Dermis blood vessel endothelial cell (primary cell): ENCODE results near the gene MDFIC. TPM values are rescaled to one million over a fixed set of nuclear protein-coding genes. Genes with fewer than 3 reads are reported as not detected.

Experiments
- DNase-seq: peaks from one replicate; pipeline ENCODE4 v3.0.0; 2010
- total RNA-seq: library from RNA; depleted of rRNA; stranded (reverse); fragments of >200 nt; gene quantifications from 2 replicates; pipeline ENCODE4 v1.2.3, GENCODE V29; 2014

The MDFIC gene
- total RNA-seq, 1 donor from 2014 or later: 69.1 TPM

DNA sequence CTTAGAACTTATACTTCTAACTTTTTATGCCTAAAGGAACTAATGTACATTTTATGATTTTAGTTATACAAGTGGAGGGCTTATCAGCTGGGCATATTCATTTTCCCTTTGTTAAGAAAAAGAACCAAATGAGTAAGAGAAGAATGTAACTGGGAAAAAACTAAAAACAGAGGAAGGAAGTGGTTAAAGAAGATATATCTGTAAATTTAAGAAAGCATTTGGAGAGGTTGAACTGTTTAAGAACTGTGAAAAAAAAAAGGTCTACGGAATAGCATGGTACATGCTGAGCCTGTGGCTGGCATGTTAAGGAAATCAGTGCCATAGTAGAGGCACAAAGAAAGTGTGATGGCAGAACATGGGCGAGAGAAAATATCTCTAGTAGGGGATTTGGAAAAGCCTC lies 6.2 kb downstream of the MDFIC start:
- no peak for DNase-seq

DNA sequence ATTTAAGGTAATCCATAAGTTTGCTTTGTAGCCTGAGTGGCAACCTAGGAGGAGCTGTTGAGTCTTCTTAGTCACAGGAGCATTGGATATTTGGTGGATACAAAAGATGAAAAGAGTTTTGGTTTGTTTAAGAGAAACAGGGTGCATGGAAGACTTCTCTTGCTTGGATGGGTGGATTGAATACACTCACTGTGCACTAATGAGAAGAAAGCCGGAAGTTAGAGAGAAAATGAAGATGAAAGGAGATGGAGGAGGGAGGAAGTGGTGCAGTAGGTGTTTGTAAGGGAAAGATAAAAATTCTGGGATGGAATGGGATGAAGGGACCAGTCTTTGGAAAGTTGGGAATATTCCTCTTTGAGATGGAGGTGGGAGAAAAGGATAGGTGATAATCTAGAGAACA lies 7.7 kb downstream of the MDFIC start:
- DNase-seq: no peak

DNA sequence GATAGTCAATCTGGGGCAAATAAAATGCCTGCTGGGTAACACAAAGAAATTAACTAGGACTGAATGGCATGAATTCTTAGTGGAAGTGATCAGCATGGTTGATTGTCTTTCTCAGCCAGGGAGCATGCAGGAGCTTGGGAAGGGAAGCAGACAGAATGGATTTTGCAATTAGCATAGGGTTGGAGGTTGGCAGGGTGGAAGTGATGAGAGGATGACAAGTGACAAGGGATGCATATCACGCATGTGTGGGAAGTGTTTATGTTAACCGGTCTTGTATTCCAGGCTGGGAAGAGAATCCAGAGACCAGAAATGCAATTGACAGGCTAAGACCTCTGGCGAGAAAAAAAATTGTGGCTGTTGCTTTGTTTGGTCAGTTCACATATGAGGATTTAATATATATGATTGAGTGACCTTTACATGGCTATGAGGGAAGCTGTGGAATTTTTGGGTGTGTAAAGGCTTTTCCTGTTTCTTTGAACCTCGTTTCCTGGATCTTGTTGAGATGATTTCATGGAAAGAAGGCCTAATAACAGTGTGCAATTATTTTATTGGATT lies 8.3 kb downstream of the MDFIC start:
- peak; percentile 48 for DNase-seq

DNA sequence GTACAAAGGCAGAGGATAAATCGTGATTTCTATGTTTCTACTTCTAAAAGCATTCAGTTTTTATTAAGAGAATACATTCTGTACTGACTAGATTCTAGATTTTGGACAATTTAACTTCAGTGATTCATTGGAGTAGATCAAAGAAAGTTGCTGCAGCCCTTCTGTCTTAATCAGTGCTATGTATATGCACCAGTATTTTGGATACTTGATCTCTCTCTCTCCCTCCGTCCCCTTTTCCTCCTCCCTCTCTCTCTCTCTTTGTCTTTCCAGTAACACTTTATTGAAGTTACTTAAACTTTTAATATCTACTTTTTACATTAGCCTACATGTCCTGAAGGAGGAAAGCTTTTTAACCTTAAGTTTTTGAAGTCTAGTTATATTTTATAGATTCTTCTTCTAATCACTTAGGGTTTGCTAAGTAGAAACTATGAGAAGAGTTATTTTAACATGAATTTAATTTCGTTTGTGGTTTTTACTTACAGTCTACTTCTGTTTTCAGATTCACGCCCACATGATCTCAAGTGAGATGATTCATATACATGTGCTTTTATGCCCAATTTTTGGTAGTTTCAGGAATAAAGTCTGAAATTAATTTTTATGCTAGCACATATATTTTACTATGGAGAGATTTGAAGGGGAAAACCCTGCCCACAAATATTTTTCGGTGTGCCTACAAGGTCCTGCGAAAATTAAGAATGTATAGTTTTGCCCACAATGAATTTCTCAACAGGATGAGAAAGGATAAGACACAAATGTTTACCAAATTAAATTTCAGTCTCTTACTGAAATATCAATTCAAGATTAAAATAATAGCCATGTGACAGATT lies 9.1 kb downstream of the MDFIC start:
- no peak for DNase-seq

DNA sequence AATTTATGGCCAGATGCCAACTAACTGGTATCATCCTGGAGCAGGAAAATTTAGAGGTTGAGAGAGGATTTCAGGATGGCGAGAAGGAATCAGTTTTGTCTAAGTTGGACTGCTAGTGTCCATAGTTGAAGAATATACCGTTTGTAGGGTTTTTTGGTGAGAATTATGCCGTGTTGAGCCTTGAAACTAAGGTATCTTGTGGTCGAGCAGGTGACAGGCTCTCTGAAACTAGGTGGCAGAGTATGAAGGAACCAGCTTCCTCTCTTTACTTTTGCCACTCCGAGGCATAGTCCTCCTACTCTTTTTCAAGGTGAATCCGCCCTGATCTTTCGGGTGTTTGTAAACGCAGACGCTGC lies 9.7 kb downstream of the MDFIC start:
- DNase-seq: no peak

DNA sequence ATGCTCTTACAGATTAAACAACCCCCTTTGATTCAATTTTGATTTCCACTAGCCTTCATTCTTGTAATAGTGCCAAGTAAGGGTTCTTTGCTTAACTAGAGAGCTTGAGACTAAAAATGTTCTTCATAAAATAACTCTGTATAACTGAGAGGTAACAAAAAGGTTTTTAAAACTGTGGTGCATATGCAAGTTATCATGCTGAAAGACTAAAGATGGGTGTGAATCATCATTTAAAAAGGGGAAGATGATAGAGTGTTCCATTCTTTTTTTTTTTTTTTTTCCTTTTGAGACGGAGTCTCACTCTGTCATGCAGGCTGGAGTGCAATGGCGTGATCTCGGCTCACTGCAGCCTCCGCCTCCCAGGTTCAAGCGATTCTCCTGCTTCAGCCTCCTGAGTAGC lies 11.1 kb downstream of the MDFIC start:
- no peak for DNase-seq

DNA sequence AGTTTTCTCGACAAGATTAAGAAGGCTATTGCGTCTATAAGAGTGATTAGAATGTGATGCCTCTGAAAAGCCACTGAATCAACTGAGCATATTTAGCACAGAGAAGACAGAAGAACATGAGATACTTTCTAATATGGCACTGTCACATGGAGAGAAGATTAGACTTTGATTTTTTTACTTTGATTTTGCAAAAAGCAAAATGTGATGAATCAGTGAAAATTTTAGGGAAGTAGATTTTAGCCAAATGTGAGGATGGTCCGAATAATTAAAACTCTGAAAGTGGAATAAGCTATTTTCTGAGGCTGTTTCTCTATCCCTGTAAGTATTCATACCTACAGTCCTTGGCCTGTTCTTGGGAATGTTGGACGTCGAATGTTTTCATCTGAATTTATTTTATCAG lies 11.8 kb downstream of the MDFIC start:
- DNase-seq: no peak

DNA sequence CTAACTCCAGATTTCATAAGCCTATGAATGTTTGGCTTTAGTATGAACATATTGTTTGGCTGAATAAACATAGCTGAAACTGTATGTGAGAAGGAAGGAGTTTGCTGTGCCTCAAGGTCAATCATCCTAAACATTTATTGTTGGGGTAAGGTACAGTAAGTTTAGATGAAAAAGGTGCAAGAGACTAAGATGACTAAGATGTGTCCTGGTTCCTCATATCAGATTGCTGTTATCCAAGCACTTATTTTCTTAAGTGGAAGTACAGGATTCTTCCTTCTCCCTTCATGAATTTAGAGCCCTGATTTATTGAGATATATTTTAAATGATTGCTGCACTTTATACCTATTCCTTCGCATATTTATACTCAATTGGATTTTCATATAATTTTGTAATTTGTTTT lies 12.2 kb downstream of the MDFIC start:
- no peak for DNase-seq

DNA sequence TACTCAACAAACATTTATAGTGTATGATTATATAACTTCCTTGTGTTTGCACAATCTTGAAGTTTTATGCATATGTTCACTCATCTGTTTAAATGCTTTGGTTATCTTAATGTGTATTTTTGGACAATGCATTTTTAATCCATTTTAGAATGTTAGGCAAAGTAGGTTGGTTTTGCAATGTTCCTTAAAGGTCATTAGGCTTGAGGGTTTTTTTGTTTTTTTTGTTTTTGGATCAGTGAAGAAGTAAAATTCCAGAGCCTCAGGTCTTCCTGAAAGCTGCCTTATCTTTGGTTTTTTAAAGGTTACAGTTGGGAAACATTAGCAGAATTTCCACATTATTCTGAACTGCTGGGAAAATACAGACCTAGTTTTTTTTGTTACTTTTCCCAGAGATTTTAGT lies 12.8 kb downstream of the MDFIC start:
- no peak for DNase-seq

DNA sequence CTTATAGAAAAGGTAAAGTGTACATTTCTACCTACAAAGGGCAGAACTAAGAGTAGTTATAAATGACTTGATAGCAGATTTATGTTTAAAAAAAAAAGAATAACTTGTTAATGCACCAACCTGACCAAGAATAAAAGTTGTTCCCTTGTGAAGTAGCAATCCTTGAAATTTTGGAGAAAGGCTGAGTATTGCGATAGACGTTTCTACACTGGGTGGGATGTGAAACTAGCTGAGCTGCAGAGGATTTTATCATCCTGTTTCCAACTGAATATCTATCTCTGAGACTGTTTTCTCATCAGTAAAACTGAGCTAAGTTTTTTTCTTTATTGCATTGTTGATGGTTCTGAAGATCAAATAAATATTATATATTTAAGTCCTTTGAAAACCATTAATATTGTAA lies 14.6 kb downstream of the MDFIC start:
- no peak for DNase-seq

DNA sequence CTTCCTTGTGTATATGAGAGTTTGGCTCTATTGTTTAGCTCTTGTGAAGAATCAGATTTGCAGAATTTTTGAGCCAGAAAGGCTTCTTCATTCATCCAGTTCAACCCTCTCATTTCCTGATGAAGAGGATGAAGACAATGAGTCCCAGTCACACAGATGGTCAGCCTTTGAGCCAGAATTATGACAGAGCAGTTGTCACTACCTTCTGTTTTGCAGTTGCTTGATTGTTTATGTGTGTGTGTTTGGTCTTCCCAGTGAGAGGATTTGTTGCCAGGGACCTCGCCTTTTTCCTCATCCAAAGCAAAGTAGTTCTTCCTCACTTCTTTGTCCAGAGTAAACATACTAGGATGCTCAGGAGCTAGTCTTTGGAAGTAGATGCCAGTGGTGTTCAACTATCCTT lies 15.6 kb downstream of the MDFIC start:
- peak; percentile 42 for DNase-seq

DNA sequence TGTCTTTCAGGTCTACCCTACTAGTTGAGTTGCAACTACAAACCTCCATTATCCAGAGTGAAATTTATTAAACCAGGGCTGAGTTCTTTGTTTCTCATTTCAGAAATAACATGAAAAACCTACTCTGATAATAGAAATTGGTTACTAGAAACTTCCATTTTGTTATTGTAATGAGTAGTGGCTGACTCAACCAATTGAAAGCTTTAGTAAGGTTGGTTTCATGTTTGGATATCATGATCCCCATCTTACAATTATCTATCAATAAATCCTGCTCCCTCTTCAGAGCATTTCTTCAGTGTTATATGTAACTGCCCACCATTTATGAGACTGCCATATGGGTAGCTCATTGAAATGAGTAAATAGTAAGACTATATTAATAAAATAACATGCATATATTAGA lies 16.9 kb downstream of the MDFIC start:
- DNase-seq: no peak

DNA sequence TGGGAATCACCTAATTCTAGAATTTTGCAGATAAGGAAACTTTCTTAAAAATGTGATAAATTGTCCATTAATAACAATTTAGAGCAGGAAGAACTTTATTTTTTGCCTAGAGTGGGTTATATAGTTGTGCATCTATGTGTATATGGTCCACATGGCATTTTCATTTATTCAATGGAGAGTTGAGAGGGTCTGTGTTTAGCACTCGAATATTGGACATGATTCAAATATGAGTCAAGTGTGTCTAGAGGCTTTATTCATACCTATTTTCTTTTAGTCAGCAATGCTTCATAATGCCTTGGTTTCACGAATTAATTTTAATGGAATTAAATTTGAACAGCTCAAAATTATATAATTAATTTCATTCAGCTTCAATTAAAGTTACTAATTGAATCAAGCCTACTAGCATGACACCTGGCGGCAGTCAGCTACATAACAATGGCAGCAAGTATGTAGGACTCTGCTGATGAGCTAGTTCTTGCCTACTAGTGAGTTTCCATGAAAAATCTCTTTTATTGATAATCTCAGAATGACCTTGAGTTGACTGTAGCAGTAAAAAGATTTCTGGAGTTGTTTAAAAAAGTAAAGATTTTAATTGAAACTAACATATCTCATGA lies 17.7 kb downstream of the MDFIC start:
- peak; percentile 42 for DNase-seq

DNA sequence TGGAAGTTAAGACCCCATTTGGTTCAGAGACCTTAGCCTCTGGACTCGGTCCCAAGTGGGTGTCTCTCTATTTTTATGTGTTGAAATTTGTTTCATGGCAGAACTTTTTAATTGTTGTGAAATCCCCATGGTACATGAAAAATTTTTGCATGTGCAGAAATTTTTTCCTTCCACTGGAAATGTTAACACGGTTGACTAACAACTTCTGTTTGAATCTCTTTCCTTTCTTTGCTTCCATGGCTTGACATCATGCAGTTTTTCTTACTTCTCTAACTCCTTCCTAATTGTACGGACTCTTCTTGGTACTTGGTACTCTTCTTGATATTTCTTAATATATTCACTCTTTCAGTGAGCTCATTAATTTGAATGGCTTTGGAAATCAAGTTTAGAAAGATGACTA lies 18.3 kb downstream of the MDFIC start:
- DNase-seq: no peak

DNA sequence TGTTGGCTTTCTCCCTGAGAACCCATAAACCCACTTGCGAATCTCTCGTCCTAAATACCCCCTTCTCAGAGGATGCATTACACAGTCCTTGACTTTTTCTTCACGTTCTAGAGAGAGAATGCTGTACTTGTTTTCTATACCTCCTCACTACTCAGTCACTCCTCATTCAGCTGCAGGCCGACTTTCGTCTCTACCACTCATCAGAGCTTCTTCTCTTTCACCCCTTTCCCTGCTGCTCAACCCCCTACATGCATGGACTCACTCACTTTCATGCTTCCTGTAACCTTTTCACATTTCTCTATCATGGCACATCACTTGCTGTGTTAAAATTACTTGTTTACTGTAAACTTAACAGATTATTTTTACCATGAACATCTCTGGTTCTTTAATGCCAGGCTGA lies 19.8 kb downstream of the MDFIC start:
- no peak for DNase-seq

DNA sequence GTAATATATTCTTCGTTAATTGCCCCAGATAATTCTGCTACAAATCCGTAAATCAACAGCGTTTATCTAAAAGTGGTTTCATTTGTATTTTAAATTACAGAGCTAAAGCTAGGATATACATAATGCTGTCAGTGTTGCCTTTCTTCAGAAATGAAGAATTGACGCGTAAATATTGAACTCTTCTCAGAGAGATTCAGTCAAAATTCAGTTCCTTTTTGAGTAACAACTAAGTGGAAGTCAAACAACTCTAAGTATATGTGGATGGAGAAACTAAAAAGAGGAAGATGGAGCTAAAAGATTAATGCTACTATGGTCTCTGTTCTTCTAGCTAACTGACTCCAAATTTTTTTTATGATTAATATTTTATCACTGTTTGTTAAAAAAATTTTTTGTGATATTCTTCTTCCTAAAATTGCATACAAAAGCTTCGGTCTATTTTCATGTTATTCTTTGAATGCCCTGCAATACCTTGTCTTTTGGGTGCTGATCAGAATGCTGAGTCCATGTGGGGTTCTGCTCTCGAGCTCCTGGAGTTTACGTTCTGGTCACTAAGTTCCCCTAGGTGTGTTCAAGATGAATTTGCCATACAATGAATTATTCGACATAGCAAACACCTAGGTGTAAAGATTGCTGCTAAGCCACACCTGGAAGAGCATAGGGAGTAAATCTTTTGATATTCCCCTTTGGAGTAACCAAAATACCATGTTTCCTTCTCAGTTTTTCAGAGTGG lies 20.7 kb downstream of the MDFIC start:
- DNase-seq: no peak

DNA sequence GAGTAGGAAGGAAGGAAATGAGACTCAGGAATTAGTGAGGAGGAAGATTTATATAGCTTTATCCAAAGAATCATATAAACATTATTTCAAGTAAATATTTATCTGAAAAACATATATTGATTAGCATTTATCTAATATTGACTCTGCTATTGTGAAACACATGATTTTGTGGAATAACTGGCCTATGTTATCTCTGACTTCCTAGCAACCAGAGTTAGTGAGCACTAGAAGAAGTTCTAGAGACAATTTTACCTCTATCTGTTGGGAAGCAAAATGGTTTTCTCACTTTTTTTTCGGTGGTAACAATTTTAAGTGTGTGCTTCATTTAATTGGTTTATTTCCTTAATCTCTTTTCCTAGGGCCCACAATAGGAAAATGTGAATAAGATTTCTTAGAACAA lies 21.6 kb downstream of the MDFIC start:
- no peak for DNase-seq

DNA sequence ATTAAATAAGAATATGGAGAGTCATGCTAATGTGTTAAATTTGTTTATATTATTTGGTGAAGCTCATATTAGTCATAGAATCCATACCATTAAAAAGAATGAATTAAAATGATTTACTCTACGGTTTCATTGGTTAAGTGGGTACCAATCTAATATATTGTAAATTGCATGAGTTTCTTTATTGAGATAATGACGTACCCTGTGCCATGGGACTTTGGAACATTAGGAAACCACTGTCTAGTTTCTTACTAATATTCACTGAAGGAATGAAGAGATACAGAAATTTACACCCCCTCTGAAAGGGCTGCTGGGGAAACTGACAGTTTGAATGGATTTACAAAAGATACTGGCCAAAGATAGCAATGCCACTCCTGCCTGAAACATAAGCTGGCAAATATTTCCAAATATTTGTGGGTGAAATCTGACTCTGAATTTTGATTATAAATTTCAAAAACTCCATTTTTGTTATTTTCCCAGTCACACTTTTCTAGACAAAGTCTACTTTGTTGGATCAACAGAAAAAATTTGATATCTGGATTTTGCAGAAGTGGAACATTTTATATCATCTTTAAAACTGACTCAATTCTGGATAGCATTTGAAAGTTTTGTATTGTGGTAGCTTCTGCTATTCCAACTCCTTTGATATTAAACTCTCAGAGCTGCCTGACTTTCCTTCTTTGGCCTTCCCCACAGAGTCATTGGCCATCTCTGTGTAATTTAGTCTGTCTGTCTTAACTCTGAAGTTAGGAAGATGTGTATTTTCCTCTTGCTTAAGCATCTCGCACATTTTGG lies 22.3 kb downstream of the MDFIC start:
- DNase-seq: no peak

DNA sequence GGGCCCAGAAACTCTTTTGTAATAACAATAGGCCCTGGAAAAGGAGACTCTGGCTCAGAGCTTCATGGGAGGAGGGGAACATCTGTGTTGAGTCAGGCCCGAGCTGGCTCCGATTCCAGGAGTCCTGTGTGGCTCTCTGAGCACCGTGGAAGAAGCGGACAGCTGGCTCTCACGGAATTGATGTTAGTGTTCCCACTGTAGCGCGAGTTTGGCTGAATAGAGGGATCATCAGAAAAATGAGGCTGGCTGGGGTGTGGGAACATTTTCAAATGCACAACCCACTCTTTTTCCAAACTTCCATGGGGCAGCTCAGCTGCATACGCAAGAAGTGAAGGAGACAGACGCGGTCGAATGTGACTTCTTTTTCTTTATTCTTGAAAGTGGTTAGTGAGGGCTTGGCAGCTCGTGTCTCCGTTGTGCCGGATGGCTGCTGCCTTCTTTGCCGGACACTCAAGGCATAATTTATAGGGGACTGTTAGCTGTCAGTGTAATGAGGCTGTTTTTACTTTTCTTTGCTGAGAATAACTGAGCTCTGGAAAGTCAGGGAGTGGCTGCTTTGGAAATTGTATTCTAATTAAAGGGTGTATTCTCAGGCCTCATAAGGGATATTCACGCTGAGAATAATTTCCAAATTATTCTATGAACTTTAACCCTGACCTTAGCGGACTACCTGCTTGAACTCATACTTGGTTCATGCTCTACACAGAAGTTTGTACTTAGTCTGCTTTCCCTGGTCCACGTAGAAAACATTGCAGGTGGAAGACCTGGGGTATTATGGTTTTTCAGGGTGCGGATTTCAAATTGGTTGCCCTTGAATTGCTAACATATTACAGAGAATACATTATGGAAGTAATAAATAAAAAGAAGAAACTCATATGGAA lies 23.1 kb downstream of the MDFIC start:
- peak; percentile 82 for DNase-seq

DNA sequence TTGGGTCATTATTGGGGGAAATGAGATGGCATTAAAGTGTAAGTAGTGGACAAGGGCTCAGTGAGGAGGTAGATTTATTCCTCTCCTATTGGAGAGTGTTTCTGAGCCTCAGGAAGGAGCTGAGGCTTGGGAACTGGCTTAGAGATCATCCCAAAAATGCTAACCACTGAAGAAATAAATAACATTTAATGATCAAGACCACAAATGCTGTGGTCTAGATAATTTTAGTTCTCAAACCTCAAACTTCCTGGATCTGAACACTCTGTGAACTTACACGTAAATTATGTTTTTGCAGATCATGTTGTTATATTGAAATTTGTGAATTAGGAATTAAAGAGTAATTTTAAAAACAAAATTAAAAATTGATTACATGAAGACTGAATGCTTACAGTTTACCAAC lies 27.3 kb downstream of the MDFIC start:
- DNase-seq: no peak

DNA sequence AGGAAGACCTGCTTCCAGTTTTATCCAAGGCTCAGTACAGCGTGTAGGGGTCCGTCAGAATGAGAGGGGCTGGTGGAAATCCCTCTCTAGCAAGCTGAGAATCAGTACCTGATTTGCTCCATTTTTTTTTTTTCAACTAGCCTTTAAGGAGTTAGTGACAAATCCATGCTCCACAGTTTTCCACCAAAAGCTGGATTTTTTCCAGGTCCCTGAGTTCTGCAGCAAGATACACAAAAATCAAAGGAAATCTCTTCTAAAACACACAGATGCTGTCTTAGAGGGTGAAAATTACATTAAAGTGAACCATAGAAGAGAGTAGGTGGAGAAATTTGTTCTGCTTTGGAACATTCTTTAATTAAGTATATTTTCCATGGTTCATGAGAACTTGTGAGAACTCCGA lies 30.4 kb downstream of the MDFIC start:
- no peak for DNase-seq

DNA sequence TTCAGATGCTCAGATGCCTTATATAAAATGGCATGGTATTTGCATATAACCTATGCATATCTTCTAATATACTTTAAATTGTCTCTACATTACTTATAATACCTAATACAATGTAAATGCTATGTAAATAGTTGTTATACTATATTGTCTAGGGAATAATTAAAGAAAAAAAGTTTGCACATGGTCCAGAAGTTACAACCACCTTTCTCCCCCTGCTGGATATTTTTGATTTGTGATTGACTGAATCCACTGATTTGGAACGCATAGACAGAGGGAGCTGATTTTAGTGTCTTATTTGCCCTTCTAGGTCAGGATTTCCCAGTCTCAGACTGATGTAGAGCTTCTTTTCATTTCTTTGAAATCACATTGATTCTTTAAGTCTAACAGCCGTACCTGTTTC lies 31.8 kb downstream of the MDFIC start:
- no peak for DNase-seq
